GM10266 (cell line): ENCODE measurements around the gene RNF19B.

Experiments
- DNase-seq: peaks from one replicate; pipeline ENCODE4 v3.0.0; 2012; ENCODE audit errors: extremely low spot score
- CTCF ChIP-seq: IDR thresholded peaks from 2 replicates; pipeline ENCODE4 v1.5.1; 2012; ENCODE audit warnings: mild to moderate bottlenecking, low read depth; ENCODE audit not compliant: control insufficient read depth, insufficient read depth; ENCODE audit errors: missing control alignments

The RNF19B gene

GRCh38 chr1:32957017-32957416, 7.6 kb downstream of the RNF19B start:
- DNase-seq: no peak
- TF ChIP-seq CTCF: no peak

GRCh38 chr1:32954168-32954567, 10.4 kb downstream of the RNF19B start:
- TF ChIP-seq CTCF: no peak
- no peak for DNase-seq

- no peak for TF ChIP-seq CTCF
- no peak for DNase-seq
Measured at GRCh38 chr1:32953495-32953894, 11.1 kb downstream of the RNF19B start.

GRCh38 chr1:32949519-32949918, 15.1 kb downstream of the RNF19B start:
- no peak for TF ChIP-seq CTCF
- DNase-seq: no peak

- no peak for DNase-seq
- TF ChIP-seq CTCF: no peak
Measured at GRCh38 chr1:32948905-32949304, 15.7 kb downstream of the RNF19B start.

GRCh38 chr1:32948390-32948722, 16.3 kb downstream of the RNF19B start:
- TF ChIP-seq CTCF: no peak
- DNase-seq: no peak

GRCh38 chr1:32947669-32948389, 16.8 kb downstream of the RNF19B start:
- TF ChIP-seq CTCF: no peak
- no peak for DNase-seq
